ENCODE data around the gene MALAT1.

The MALAT1 gene

GRCh38 chr11:65540290-65541092 is 41.6 kb downstream of the MALAT1 start:
- DNase-seq (ENCODE audit: low read depth) = peak; percentile 75

- no peak for DNase-seq (ENCODE audit: low read depth)
Measured at GRCh38 chr11:65541093-65541982, 42.5 kb downstream of the MALAT1 start.

- DNase-seq (ENCODE audit: low read depth) = no peak
Measured at GRCh38 chr11:65542738-65543390, 44.0 kb downstream of the MALAT1 start.

GRCh38 chr11:65545853-65546216 is 47.0 kb downstream of the MALAT1 start:
- no peak for DNase-seq (ENCODE audit: low read depth)

- peak; percentile 97 for DNase-seq (ENCODE audit: low read depth)
Measured at GRCh38 chr11:65546217-65546958, 47.5 kb downstream of the MALAT1 start.

- no peak for DNase-seq (ENCODE audit: low read depth)
Measured at GRCh38 chr11:65547446-65548125, 48.7 kb downstream of the MALAT1 start.

- no peak for DNase-seq (ENCODE audit: low read depth)
Measured at GRCh38 chr11:65548395-65548794, 49.5 kb downstream of the MALAT1 start.

- no peak for DNase-seq (ENCODE audit: low read depth)
Measured at GRCh38 chr11:65549096-65549495, 50.3 kb downstream of the MALAT1 start.

- DNase-seq (ENCODE audit: low read depth) = peak; percentile 39
Measured at GRCh38 chr11:65551572-65552387, 52.9 kb downstream of the MALAT1 start.

- no peak for DNase-seq (ENCODE audit: low read depth)
Measured at GRCh38 chr11:65552388-65552951, 53.6 kb downstream of the MALAT1 start.

- peak; percentile 43 for DNase-seq (ENCODE audit: low read depth)
Measured at GRCh38 chr11:65553301-65554001, 54.6 kb downstream of the MALAT1 start.

GRCh38 chr11:65554057-65554818 is 55.4 kb downstream of the MALAT1 start:
- DNase-seq (ENCODE audit: low read depth) = no peak

GRCh38 chr11:65554842-65555430 is 56.1 kb downstream of the MALAT1 start:
- DNase-seq (ENCODE audit: low read depth) = no peak

- no peak for DNase-seq (ENCODE audit: low read depth)
Measured at GRCh38 chr11:65555693-65556231, 56.9 kb downstream of the MALAT1 start.

Data from stimulated activated CD8-positive, alpha-beta memory T cell treated with anti-CD3 and anti-CD28 coated beads, Interleukin-12 subunit alpha, Interleukin-12 subunit beta, amount 100 ng/mL, for 1 hour (primary cell).